Stimulated activated CD8-positive, alpha-beta memory T cell treated with anti-CD3 and anti-CD28 coated beads, Interleukin-7, amount 100 ng/mL, for 4 hours (primary cell): ENCODE measurements around the gene ACSL4.
"Not testable (repeated sequence)": the region's sequence is repeated elsewhere in the genome, so short reads cannot be mapped to it uniquely, and the experiment has no call there.

Experiments
- DNase-seq, 2 donors: peaks; one replicate each; pipeline ENCODE4 v3.0.0-alpha.2; 2020; ENCODE audit warnings: low read depth in 2 of 2

Gene ACSL4

GRCh38 chrX:109732017-109732801 is 848 bp downstream of the ACSL4 start:
- DNase-seq = no peak

- no peak for DNase-seq
Observed at GRCh38 chrX:109728173-109728535, 4.9 kb downstream of the ACSL4 start.

GRCh38 chrX:109724971-109725370 is 8.1 kb downstream of the ACSL4 start:
- not testable (repeated sequence) for DNase-seq

- no peak for DNase-seq
Observed at GRCh38 chrX:109720947-109721346, 12.1 kb downstream of the ACSL4 start.

- DNase-seq = no peak
Observed at GRCh38 chrX:109719264-109719663, 13.8 kb downstream of the ACSL4 start.

GRCh38 chrX:109716431-109717028 is 16.5 kb downstream of the ACSL4 start:
- DNase-seq = no peak

GRCh38 chrX:109714340-109714958 is 18.6 kb downstream of the ACSL4 start:
- no peak for DNase-seq

- no peak for DNase-seq
Observed at GRCh38 chrX:109710181-109710580, 22.9 kb downstream of the ACSL4 start.

- DNase-seq = no peak
Observed at GRCh38 chrX:109709129-109709631, 23.9 kb downstream of the ACSL4 start.

- no peak for DNase-seq
Observed at GRCh38 chrX:109707720-109708119, 25.3 kb downstream of the ACSL4 start.

GRCh38 chrX:109707319-109707718 is 25.7 kb downstream of the ACSL4 start:
- no peak for DNase-seq

- no peak for DNase-seq
Observed at GRCh38 chrX:109704563-109704962, 28.5 kb downstream of the ACSL4 start.

- no peak for DNase-seq
Observed at GRCh38 chrX:109697855-109698254, 35.2 kb downstream of the ACSL4 start.

- no peak for DNase-seq
Observed at GRCh38 chrX:109696146-109696740, 36.8 kb downstream of the ACSL4 start.

GRCh38 chrX:109695637-109696036 is 37.4 kb downstream of the ACSL4 start:
- DNase-seq = no peak

GRCh38 chrX:109691752-109692151 is 41.3 kb downstream of the ACSL4 start:
- no peak for DNase-seq

GRCh38 chrX:109691277-109691676 is 41.8 kb downstream of the ACSL4 start:
- DNase-seq = no peak

- no peak for DNase-seq
Observed at GRCh38 chrX:109687903-109688302, 45.2 kb downstream of the ACSL4 start.

- DNase-seq = no peak
Observed at GRCh38 chrX:109685656-109686078, 47.4 kb downstream of the ACSL4 start.

- no peak for DNase-seq
Observed at GRCh38 chrX:109684136-109684535, 48.9 kb downstream of the ACSL4 start.

GRCh38 chrX:109681475-109682081 is 51.5 kb downstream of the ACSL4 start:
- DNase-seq = no peak

GRCh38 chrX:109679820-109680219 is 53.2 kb downstream of the ACSL4 start:
- no peak for DNase-seq
